NCI-H2196 (cell line): ENCODE measurements around the gene LRRC74B.

Source experiments
- DNase-seq: peaks from one replicate; lab custom pipeline; 2025; ENCODE audit not compliant: unreplicated experiment; lab: John Stamatoyannopoulos, UW

Gene LRRC74B

DNA sequence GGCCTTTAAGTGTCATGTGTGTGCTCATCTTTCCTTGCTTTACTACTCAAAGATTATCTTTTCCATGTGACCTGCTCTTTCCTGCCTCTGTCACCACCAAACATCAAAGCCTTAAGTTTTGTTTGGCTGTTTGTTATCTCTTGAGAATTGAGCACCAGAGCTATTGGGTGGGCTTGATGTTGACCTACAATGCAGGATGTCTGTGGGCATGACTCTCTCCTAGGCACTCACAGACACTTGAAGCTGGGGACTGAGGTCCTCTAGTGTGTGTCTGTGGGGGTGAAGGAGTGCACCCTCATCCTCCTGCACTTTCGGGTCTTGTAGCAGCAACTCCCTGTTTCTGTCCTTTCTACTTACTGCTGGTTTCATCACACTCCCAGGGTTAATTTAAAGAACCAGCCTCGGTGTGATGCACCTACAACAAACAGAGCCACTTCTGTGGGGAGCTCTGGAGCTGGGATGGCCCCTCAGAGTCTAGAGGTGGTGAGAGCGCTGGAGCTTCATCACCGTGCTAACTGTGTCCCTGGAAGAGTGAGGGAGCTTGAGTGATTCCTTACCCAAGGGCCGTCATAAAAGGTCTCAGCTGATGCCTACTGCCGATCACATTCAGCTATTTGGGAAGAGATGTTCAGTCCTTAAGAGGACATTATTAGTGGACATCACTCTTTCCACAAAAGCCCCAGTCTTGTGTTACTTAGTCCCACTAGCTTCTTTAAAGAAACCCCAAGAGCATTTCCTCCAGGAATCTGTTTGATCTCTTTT lies 56.3 kb downstream of the LRRC74B start:
- no peak for DNase-seq

DNA sequence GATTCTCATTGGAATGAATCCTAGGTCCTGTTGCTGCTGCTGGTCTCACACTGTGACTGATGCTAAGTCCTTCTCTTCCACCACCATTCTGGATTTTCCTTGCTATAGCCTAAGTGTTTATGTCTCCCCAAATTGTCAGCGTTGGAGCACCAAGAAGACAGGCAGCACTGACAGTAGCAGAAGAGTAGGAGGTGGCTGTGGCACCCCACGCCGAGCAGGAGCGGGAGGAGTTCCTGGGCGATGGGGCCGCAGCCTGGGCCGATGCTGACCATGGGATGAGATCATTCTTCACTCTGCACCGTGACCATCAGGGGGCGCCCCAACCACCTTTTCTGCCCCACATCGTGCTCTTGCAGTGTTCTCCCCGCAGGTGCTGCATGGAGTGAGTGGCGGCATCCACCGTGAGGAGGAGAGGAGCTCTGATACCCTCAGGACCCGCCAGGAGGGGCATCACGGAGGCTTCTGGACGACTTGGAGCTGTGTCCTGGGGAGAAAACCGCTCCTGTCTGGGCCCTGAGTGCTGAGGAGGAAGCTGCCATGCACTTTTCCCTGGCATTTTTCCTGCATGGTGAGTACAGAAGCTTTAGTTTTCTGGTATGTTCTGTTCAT lies 57.0 kb downstream of the LRRC74B start:
- DNase-seq: peak; percentile 55

DNA sequence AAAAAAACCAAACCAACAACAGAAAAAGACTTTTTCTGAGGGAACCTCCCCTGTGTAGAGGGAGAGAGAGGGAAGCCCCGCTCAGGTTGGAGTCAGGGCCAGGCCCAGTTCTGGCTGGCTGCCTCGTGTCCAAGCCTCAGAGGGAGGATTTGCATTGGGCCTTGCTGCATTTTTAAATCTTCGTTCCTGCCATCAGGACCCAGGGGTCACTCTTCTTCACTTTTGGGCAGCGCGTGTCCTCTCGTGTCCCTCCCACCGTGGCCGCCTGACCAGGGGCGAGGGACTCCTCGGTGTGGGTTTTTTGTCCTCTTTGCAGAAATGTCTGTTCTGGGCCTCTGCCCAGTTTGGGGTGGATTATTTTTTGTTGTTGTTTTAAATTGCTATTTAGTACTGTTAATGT lies 57.9 kb downstream of the LRRC74B start:
- no peak for DNase-seq

DNA sequence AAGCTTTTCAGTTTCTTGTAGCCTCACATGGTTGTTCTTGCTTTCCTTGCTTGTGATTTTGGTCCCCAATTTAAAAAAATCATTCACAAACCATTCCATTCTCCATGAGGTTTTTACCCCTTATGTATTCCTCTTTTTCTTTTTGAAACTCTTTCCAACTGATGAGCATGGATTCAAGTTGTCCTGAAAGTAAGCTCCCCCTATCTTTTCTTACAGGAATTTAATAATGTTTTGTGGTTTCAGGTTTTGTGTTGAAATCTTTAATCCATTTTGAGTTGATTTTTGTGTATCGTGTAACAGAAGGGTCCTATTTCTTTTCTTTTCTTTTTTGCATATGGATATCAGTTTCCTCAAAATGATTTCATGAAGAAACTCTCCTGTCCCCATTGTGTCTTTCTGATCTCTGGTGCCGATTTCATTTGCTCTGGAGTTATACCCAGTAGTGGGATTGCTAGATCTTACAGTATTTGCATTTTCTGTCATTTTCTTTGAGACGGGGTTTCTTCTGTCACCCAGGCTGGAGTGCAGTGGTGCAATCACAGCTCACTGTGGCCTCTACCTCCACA lies 58.5 kb downstream of the LRRC74B start:
- no peak for DNase-seq

DNA sequence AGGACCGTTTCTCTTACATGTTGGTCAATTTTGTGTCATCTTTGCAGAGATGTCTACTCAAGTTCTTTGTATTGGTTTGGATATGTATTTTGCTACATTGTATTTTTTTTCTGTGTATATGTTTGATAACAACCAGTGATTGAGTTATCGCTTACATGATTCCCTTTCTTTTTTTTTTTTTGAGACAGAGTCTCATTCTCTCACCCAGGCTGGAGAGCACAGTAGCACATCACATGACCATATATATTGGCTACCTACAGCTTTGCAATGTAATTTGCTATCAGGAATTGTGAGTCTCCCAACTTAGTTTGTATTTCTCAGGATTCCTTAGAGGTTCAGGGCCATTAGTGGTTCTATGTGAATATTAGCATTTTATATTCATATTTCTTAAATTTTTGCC lies 59.5 kb downstream of the LRRC74B start:
- no peak for DNase-seq

DNA sequence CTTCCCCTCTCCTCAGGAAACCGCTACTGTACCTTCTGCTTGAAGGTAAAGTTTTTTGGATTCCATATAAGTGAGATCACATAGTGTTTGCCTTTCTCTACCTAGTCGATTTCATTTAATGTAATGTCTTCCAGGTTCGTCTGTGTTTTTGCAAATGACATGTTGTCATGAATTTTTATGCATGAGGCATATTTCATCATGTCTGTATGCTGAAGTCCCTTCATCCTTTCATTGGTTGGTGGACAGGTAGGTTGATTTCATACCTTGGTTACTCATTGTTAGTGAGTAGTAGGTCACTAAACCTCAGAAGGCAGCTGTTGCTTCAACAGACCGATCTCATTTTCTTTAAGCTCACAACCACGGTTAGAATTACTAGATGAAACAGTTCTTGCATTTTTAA lies 60.3 kb downstream of the LRRC74B start:
- DNase-seq: no peak

DNA sequence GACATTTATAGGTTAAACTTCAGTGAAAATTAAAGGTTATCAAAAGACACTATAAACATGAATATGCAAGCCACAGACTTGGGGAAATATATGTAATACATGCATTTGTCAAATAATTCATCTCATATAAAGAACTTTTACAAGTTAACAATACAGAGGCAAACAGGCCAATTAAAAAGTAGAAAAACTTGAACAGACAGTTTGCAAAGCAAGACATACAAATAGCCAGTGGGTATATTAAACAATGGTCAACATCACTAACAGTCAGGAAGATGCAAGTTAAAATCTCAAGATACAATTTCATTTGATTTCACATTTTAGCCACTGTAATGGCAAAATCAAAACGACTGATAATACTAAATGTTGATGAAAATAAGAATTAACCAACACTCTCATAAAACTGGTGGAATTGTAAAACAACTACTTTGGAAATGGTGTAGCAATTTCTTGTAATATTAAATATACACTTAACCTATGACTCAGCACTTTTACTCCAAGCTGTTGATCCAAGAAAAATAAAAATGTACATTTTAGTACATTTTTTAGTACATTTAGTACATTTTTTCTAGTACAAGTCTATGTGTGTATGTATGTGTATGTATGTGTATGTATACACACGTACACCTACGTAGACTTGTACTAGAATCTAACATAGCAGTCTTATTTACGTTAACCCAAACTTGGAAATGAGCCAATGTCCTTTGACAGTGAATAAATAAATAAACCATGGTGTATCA lies 62.8 kb downstream of the LRRC74B start:
- no peak for DNase-seq
